Body of pancreas (tissue), 4 donors: Measurements from ENCODE around the gene PAGE2.

Source experiments
- CTCF ChIP-seq, 7 experiments: fragments of 450-650 bp in 4 of 7; fragments of 200-600 bp in 3 of 7; sonication (generic) in 3 of 7; IDR thresholded peaks; one replicate each; pipeline ENCODE4 v1.5.1; 2016 to 2019; ENCODE audit warnings: antibody characterized with exemption in 7 of 7
- POLR2A ChIP-seq, 3 donors: fragments of 450-650 bp; IDR thresholded peaks; one replicate each; pipeline ENCODE4 v1.6.1; 2016; ENCODE audit warnings: antibody characterized with exemption in 3 of 3, mild to moderate bottlenecking in 2 of 3

DNA sequence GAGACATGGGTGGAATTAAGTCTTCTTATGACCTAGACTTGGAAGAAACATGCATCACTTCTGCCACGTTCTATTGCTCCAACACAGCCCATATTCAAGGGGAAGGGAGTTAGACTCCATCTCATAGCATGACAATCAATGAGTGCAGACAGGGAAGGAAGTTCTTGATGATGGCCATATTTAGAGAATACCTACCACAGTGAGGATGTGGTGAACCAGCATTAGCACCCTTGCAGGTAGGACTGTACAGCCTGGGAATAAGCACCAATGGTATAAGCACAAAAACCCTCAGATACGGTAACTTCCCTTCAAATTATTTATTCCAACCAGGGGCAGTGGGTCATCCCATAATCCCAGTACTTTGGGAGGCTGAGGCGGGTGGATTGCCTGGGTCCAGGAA, 29.8 kb downstream of the PAGE2 start:
- no peak for TF ChIP-seq CTCF (IDR thresholded peaks at IDR 0.05)
- TF ChIP-seq POLR2A (IDR thresholded peaks at IDR 0.05): no peak
